Trophoblast cell (in vitro differentiated cells and primary cell): Measurements from ENCODE around the gene DTWD1.
"Not testable (repeated sequence)": the region's sequence is repeated elsewhere in the genome, so short reads cannot be mapped to it uniquely, and the experiment has no call there.

Source experiments
- DNase-seq, 2 donors: peaks; one replicate each; pipeline ENCODE4 v3.0.0-alpha.2; 2016
- H2AFZ ChIP-seq: 2 replicates; pipeline ENCODE4 v1.6.1; 2013; ENCODE audit warnings: low read length, moderate library complexity, mild to moderate bottlenecking; ENCODE audit not compliant: insufficient read depth, poor library complexity
- H2AK5ac ChIP-seq: 2 replicates; pipeline ENCODE4 v1.6.1; 2013; ENCODE audit warnings: mild to moderate bottlenecking, low read length
- H2BK120ac ChIP-seq: 2 replicates; pipeline ENCODE4 v1.6.1; 2013; ENCODE audit warnings: low read length, mild to moderate bottlenecking, moderate library complexity; ENCODE audit not compliant: insufficient read depth, poor library complexity
- H2BK12ac ChIP-seq: 2 replicates; pipeline ENCODE4 v1.6.1; 2013; ENCODE audit warnings: mild to moderate bottlenecking, low read length, moderate library complexity
- H2BK5ac ChIP-seq: 2 replicates; pipeline ENCODE4 v1.6.1; 2013; ENCODE audit warnings: low read length, low read depth, moderate library complexity, mild to moderate bottlenecking; ENCODE audit not compliant: poor library complexity
- H3K14ac ChIP-seq: 2 replicates; pipeline ENCODE4 v1.6.1; 2013; ENCODE audit warnings: mild to moderate bottlenecking, low read length
- H3K18ac ChIP-seq: 2 replicates; pipeline ENCODE4 v1.6.1; 2013; ENCODE audit warnings: mild to moderate bottlenecking, low read length
- H3K23ac ChIP-seq: 2 replicates; pipeline ENCODE4 v1.6.1; 2013; ENCODE audit warnings: low read length
- H3K27ac ChIP-seq: 2 replicates; pipeline ENCODE4 v1.5.1; 2013; ENCODE audit warnings: low read depth, mild to moderate bottlenecking, inconsistent platforms, low read length, moderate library complexity
- H3K27me3 ChIP-seq: 2 replicates; pipeline ENCODE4 v1.6.1; 2013; ENCODE audit warnings: inconsistent platforms, mild to moderate bottlenecking, low read length, moderate library complexity; ENCODE audit not compliant: insufficient read depth
- H3K36me3 ChIP-seq, 2 experiments: 1 replicate in 1 of 2; 2 replicates in 1 of 2; pipeline ENCODE4 v1.6.1; 2013; ENCODE audit warnings: low read length in 2 of 2, mild to moderate bottlenecking in 2 of 2, moderate library complexity in 1 of 2; ENCODE audit not compliant: insufficient read depth in 2 of 2, control insufficient read depth in 1 of 2
- H3K4ac ChIP-seq: 2 replicates; pipeline ENCODE4 v1.6.1; 2013; ENCODE audit warnings: low read depth, mild to moderate bottlenecking, low read length, moderate library complexity
- H3K4me1 ChIP-seq, 2 experiments: 1 replicate in 1 of 2; 2 replicates in 1 of 2; pipeline ENCODE4 v1.6.1; 2013; ENCODE audit warnings: low read length in 2 of 2, mild to moderate bottlenecking in 2 of 2, moderate library complexity in 1 of 2; ENCODE audit not compliant: insufficient read depth in 2 of 2, control insufficient read depth in 1 of 2
- H3K4me2 ChIP-seq: 2 replicates; pipeline ENCODE4 v1.6.1; 2013; ENCODE audit warnings: inconsistent platforms, mild to moderate bottlenecking, low read length, moderate library complexity
- H3K4me3 ChIP-seq: 2 replicates; pipeline ENCODE4 v1.5.1; 2013; ENCODE audit warnings: mild to moderate bottlenecking, low read depth, low read length, inconsistent platforms
- H3K79me1 ChIP-seq: one replicate; pipeline ENCODE4 v1.6.1; 2013; ENCODE audit warnings: low read length
- H3K79me2 ChIP-seq: 2 replicates; pipeline ENCODE4 v1.6.1; 2013; ENCODE audit warnings: low read length, mild to moderate bottlenecking; ENCODE audit not compliant: control insufficient read depth, insufficient read depth, poor library complexity
- H3K9ac ChIP-seq: 2 replicates; pipeline ENCODE4 v1.6.1; 2013; ENCODE audit warnings: mild to moderate bottlenecking, low read length
- H3K9me3 ChIP-seq: 2 replicates; pipeline ENCODE4 v1.6.1; 2013; ENCODE audit warnings: low read depth, mild to moderate bottlenecking, control low read depth, inconsistent platforms, low read length; ENCODE audit not compliant: insufficient read depth
- H4K12ac ChIP-seq: 2 replicates; pipeline ENCODE4 v1.6.1; 2013; ENCODE audit warnings: low read depth, mild to moderate bottlenecking, low read length, moderate library complexity
- H4K8ac ChIP-seq: 2 replicates; pipeline ENCODE4 v1.6.1; 2013; ENCODE audit warnings: low read depth, mild to moderate bottlenecking, low read length, moderate library complexity
- H4K91ac ChIP-seq: one replicate; pipeline ENCODE4 v1.6.1; 2013; ENCODE audit warnings: low read depth, mild to moderate bottlenecking, low read length, moderate library complexity
- WGBS: extraction: QIAGEN DNeasy Blood & Tissue Kit; methylation state at CpG from one replicate; pipeline ENCODE4 v1.1.7; 2013; ENCODE audit warnings: missing lambda C conversion rate; ENCODE audit not compliant: insufficient read length, insufficient coverage; ENCODE audit errors: extremely low coverage; 5-methylcytosine and 5-hydroxymethylcytosine counted together

The DTWD1 gene

DNA sequence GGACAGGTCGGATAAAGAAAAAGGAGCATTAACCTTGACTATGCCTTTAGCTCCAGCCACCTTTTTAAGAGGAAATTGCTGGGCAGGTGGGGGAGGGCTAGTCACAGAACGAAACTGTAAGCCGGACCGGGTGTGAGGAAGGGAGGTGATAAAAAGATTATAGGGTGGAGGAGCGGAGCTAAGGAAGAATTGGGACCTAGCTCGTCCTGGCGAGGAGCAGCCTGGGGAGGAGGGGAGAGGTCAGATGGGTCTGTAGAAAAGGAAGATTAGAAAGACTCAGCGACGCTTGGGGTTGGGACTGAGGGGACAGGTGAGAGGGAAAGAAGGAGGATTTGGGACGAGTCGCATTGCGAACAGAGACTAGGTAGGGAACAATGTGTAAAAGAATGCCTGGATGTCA, 82.1 kb downstream of the DTWD1 start:
- not testable (repeated sequence) for H2BK12ac ChIP-seq, H2BK120ac ChIP-seq, H4K12ac ChIP-seq, H2AFZ ChIP-seq, H3K27me3 ChIP-seq, H3K14ac ChIP-seq, H3K79me1 ChIP-seq, H3K9ac ChIP-seq, H2AK5ac ChIP-seq, H3K4ac ChIP-seq, DNase-seq, H3K9me3 ChIP-seq, H3K27ac ChIP-seq, H3K4me2 ChIP-seq, H4K8ac ChIP-seq, H3K79me2 ChIP-seq, H3K36me3 ChIP-seq, H4K91ac ChIP-seq, H3K4me3 ChIP-seq, H2BK5ac ChIP-seq, H3K18ac ChIP-seq, H3K23ac ChIP-seq, H3K4me1 ChIP-seq
- no CpG with 5 or more reads among the region's 12 CpGs for WGBS
